Transverse colon (tissue), 3 donors: ENCODE results near the gene AP4B1.

Experiments
- CTCF ChIP-seq, 5 experiments: fragments of 200-600 bp in 3 of 5; fragments of 450-650 bp in 2 of 5; sonication (generic) in 3 of 5; IDR thresholded peaks; 1 replicate in 2 of 5; 2 replicates in 3 of 5; pipeline ENCODE4 v1.5.1; 2016 to 2017; ENCODE audit warnings: antibody characterized with exemption in 5 of 5, inconsistent platforms in 3 of 5, mild to moderate bottlenecking in 2 of 5, moderate library complexity in 1 of 5
- POLR2A ChIP-seq: fragments of 450-650 bp; IDR thresholded peaks from one replicate; pipeline ENCODE4 v1.6.1; 2016; ENCODE audit warnings: antibody characterized with exemption, mild to moderate bottlenecking, moderate library complexity

- TF ChIP-seq CTCF (IDR thresholded peaks at IDR 0.05) (no peak), POLR2A (no peak)
Observed at GRCh38 chr1:113928187-113928930, 23.8 kb upstream of the AP4B1 start.
